Fibroblast of lung (primary cell): ENCODE data around the gene PRX.

Source experiments
- CTCF ChIP-seq, 2 donors: IDR thresholded peaks in 1 of 2; conservative IDR thresholded peaks in 1 of 2; 1 replicate in 1 of 2; 2 replicates in 1 of 2; pipeline ENCODE4 v1.5.1; 2011 to 2012; ENCODE audit warnings: low read length in 2 of 2, control low read depth in 1 of 2, inconsistent platforms in 1 of 2, low read depth in 1 of 2, mild to moderate bottlenecking in 1 of 2
- EZH2 ChIP-seq: IDR thresholded peaks from 2 replicates; pipeline ENCODE4 v1.5.1; 2012; ENCODE audit warnings: low read length, control low read depth, mild to moderate bottlenecking; ENCODE audit errors: missing control alignments

DNA sequence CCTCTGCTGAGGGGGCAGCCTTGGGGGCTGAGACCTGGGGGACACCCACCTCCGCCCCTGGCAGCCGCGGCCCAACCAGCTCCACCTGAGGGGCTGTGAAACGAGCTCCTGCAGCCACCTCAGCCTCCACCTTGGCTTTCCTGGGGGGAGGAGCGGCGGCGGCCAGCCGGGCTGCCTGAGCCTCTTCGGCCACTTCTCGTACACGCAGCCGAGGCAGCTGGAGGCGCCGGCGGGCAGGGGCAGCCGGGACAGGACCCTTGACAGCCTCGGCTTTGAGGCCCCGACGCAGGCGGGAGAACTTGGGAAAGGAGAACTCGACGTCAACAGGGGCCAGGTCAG is 15.6 kb downstream of the PRX start:
- TF ChIP-seq CTCF (conservative IDR thresholded peaks at IDR 0.05 in 1 of 2, IDR thresholded peaks at IDR 0.05 in 1 of 2; ENCODE audit: low read depth in 1 of 2, low read length in 2 of 2) (no peak), EZH2 (no peak)
